Measurements from ENCODE around the gene UTF1. TPM values are rescaled to one million over a fixed set of nuclear protein-coding genes. Genes with fewer than 3 reads are reported as not detected.

UTF1 gene
- total and polyA plus RNA-seq, 2 experiments from 2014 or later: 12.2 to 51.4 TPM

DNA sequence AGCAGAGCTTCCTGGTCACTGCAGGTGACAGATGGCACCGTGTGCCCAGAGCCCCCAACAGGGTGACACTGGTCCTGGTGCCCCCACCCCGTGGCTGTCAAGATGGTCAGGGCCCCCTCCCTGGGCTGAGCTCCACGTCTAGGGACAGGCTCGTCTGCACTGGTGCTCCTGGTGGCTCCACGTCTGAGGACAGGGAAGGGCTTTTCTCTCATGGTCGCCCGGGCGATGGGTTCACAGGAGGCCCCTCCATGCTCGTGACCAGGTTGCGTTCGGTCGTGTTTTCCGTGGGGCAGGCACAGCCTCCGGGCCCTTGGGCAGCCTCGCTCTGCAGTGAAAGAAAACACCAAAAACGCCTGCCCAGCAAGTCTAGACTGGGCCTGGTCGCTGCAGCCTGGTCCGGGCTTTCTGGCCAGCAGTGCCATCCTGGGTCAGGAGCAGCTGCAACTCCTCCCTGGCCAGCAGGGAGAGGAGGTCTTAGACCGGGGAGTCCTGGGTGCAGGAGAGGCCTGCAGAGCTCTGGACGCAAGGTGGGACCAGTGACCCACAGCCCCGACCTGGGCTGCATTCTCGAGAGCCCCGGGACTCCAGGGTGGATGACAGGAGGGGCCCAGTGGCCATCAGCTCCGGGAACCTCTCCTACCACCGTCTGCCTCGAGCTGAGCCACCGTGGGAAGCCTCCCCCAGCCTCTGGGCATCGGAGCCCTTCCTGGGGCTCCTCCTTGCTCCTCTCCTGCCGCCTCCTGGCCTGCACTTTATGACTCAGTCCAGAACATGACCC is 27.9 kb upstream of the UTF1 start (continued):
- TF ChIP-seq ZNF462 (CRISPR knock-in tag; IDR thresholded peaks at IDR 0.05): no peak
- TF ChIP-seq STAT1 (IDR thresholded peaks at IDR 0.05; ENCODE audit: unreplicated experiment): no peak
- TF ChIP-seq ZNF331 (CRISPR knock-in tag; IDR thresholded peaks at IDR 0.05; ENCODE audit: low read depth): no peak
- TF ChIP-seq, protein P1, sequence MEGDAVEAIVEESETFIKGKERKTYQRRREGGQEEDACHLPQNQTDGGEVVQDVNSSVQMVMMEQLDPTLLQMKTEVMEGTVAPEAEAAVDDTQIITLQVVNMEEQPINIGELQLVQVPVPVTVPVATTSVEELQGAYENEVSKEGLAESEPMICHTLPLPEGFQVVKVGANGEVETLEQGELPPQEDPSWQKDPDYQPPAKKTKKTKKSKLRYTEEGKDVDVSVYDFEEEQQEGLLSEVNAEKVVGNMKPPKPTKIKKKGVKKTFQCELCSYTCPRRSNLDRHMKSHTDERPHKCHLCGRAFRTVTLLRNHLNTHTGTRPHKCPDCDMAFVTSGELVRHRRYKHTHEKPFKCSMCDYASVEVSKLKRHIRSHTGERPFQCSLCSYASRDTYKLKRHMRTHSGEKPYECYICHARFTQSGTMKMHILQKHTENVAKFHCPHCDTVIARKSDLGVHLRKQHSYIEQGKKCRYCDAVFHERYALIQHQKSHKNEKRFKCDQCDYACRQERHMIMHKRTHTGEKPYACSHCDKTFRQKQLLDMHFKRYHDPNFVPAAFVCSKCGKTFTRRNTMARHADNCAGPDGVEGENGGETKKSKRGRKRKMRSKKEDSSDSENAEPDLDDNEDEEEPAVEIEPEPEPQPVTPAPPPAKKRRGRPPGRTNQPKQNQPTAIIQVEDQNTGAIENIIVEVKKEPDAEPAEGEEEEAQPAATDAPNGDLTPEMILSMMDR (conservative IDR thresholded peaks at IDR 0.05; ENCODE audit: low read depth in 2 of 2): no peak

DNA sequence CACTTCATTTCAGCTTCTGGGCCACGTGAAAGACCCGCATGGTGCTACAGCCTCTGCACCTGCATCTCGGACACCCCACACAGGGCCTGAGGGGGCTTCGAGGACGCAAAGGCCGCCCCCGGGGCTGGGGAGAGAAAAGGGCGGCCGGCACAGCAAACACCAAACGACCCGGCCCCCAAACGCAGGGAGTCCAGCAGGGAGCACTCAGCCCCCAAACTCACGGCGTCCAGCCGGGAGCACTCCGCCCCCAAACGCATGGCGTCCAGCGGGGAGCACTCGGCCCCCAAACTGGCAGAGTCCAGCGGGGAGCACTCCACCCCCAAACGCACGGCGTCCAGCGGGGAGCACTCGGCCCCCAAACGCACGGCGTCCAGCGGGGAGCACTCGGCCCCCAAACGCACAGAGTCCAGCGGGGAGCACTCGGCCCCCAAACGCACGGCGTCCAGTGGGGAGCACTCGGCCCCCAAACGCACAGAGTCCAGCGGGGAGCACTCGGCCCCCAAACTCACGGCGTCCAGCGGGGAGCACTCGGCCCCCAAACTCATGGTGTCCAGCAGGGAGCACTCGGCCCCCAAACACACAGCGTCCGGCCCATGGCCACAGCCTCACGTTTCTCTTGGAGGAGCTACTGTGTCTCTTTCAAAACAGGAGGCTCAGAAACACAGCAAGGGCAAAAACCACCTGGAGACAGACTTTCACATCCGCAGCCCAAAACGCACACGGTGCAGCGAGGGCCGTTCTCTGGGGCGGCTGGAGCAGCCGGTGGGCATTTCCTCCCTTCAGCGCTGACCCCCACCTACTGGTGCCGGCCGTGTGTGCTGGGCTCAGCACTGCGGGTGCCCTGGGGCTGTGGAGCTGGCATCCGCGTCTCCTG is 27.0 kb upstream of the UTF1 start:
- no peaks in the 10 kb centered on the region for H3K9me2 ChIP-seq (ENCODE audit: insufficient read depth)
- Mint-ChIP-seq H3K4me1 (no peaks in the 10 kb centered on the region), H3K27ac (no peak overlapping the region), H3K27me3 (ENCODE audit: insufficient read depth, low read depth, poor library complexity) (peaks cover 2% of the 10 kb centered on the region), H3K4me3 (no peak overlapping the region), H3K9me3 (no peaks in the 10 kb centered on the region), H3K36me3 (ENCODE audit: low read depth) (no peaks in the 10 kb centered on the region)
- TF ChIP-seq, protein P2, sequence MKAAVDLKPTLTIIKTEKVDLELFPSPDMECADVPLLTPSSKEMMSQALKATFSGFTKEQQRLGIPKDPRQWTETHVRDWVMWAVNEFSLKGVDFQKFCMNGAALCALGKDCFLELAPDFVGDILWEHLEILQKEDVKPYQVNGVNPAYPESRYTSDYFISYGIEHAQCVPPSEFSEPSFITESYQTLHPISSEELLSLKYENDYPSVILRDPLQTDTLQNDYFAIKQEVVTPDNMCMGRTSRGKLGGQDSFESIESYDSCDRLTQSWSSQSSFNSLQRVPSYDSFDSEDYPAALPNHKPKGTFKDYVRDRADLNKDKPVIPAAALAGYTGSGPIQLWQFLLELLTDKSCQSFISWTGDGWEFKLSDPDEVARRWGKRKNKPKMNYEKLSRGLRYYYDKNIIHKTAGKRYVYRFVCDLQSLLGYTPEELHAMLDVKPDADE (IDR thresholded peaks at IDR 0.05): no peak
- TF ChIP-seq ZNF331 (CRISPR knock-in tag; IDR thresholded peaks at IDR 0.05; ENCODE audit: low read depth): no peak
- no peak overlapping the region for H2AFZ ChIP-seq
- no peaks in the 10 kb centered on the region for H3F3A ChIP-seq (replicated peaks; ENCODE audit: low read depth)
- H3K27me3 ChIP-seq (ENCODE audit: insufficient read depth): no peaks in the 10 kb centered on the region
- H3K27ac ChIP-seq (ENCODE audit: low read depth): no peak overlapping the region
- no peaks in the 10 kb centered on the region for H3K79me2 ChIP-seq (replicated peaks; ENCODE audit: insufficient read depth)
- DNase-seq (ENCODE audit: low spot score) (no peak), ATAC-seq (no peak)
- no peaks in the 10 kb centered on the region for H4K20me1 ChIP-seq (replicated peaks; ENCODE audit: insufficient read depth)
- no peaks in the 10 kb centered on the region for H3K4me1 ChIP-seq (ENCODE audit: insufficient read depth)
- no peaks in the 10 kb centered on the region for H3K36me3 ChIP-seq (ENCODE audit: insufficient read depth)
- H3K4me2 ChIP-seq: no peak overlapping the region
- no peak overlapping the region for H3K4me3 ChIP-seq

Measured in GM23338 (cell line).